Esophagus muscularis mucosa (tissue), 3 donors: ENCODE measurements around the gene ATP5MG.

Experiments
- POLR2A ChIP-seq: fragments of 450-650 bp; IDR thresholded peaks from one replicate; pipeline ENCODE4 v1.6.1; 2017; ENCODE audit warnings: antibody characterized with exemption, moderate library complexity, mild to moderate bottlenecking, low read depth
- TF ChIP-seq, protein P1 (sequence below), 3 experiments: fragments of 200-600 bp in 2 of 3; fragments of 450-650 bp in 1 of 3; sonication (generic) in 2 of 3; IDR thresholded peaks; one replicate each; pipeline ENCODE4 v1.5.1; 2017 to 2019; ENCODE audit warnings: antibody characterized with exemption in 3 of 3, mild to moderate bottlenecking in 2 of 3, moderate library complexity in 1 of 3

DNA sequence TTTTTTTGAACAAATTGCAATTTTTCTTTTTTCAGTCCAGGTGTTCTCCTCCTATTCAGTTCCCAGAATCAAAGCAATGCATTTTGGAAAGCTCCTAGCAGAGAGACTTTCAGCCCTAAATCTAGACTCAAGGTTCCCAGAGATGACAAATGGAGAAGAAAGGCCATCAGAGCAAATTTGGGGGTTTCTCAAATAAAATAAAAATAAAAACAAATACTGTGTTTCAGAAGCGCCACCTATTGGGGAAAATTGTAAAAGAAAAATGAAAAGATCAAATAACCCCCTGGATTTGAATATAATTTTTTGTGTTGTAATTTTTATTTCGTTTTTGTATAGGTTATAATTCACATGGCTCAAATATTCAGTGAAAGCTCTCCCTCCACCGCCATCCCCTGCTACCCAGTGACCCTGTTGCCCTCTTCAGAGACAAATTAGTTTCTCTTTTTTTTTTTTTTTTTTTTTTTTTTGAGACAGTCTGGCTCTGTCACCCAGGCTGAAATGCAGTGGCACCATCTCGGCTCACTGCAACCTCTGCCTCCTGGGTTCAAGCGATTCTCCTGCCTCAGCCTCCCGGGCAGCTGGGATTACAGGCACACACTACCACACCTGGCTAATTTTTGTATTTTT lies 48.2 kb upstream of the ATP5MG start:
- TF ChIP-seq, protein P1, sequence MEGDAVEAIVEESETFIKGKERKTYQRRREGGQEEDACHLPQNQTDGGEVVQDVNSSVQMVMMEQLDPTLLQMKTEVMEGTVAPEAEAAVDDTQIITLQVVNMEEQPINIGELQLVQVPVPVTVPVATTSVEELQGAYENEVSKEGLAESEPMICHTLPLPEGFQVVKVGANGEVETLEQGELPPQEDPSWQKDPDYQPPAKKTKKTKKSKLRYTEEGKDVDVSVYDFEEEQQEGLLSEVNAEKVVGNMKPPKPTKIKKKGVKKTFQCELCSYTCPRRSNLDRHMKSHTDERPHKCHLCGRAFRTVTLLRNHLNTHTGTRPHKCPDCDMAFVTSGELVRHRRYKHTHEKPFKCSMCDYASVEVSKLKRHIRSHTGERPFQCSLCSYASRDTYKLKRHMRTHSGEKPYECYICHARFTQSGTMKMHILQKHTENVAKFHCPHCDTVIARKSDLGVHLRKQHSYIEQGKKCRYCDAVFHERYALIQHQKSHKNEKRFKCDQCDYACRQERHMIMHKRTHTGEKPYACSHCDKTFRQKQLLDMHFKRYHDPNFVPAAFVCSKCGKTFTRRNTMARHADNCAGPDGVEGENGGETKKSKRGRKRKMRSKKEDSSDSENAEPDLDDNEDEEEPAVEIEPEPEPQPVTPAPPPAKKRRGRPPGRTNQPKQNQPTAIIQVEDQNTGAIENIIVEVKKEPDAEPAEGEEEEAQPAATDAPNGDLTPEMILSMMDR (IDR thresholded peaks at IDR 0.05) = peak; percentile 45 to 57 (median 50)
- no peak for TF ChIP-seq POLR2A
